HAP-1 (cell line): ENCODE measurements around the gene FAIM.

ENCODE experiments used
- DNase-seq, 2 experiments: peaks; one replicate each; pipeline ENCODE4 v3.0.0-alpha.2; 2016 to 2020; ENCODE audit warnings: low spot score in 2 of 2
- H3K27me3 ChIP-seq: fragments of 250-450 bp; sonication (Bioruptor Pico); 2 replicates; pipeline ENCODE4 v1.5.1; 2020; ENCODE audit warnings: low read depth, mild to moderate bottlenecking, moderate library complexity
- H3K36me3 ChIP-seq: fragments of 250-450 bp; sonication (Bioruptor Pico); replicated peaks from 2 replicates; pipeline ENCODE4 v1.5.1; 2020; ENCODE audit warnings: mild to moderate bottlenecking
- H3K4me1 ChIP-seq: fragments of 250-450 bp; sonication (Bioruptor Pico); 2 replicates; pipeline ENCODE4 v1.5.1; 2020; ENCODE audit warnings: mild to moderate bottlenecking
- H3K4me3 ChIP-seq: fragments of 250-450 bp; sonication (Bioruptor Pico); 2 replicates; pipeline ENCODE4 v1.5.1; 2020; ENCODE audit warnings: mild to moderate bottlenecking, moderate library complexity
- H3K9me3 ChIP-seq: fragments of 250-450 bp; sonication (Bioruptor Pico); 2 replicates; pipeline ENCODE4 v1.5.1; 2020; ENCODE audit warnings: mild to moderate bottlenecking, moderate library complexity
- in situ Hi-C: fragments of 300-500 bp; cut with MboI; formaldehyde crosslinking; loops from 3 replicates; pipeline ENCODE4 v1.14.3; 2020; ENCODE audit warnings: low sequenced_read_pairs, inconsistent platforms, mixed read lengths

FAIM gene

GRCh38 chr3:138625707-138626365 is 17.3 kb downstream of the FAIM start:
- H3K27me3 ChIP-seq, result no peaks in the 10 kb centered on the region
- DNase-seq, result no peak
- no peaks in the 10 kb centered on the region for H3K9me3 ChIP-seq
- H3K36me3 ChIP-seq, result no peaks in the 10 kb centered on the region
- in situ Hi-C loops, result no loop called here
- H3K4me1 ChIP-seq, result no peaks in the 10 kb centered on the region
- no peak overlapping the region for H3K4me3 ChIP-seq

DNA sequence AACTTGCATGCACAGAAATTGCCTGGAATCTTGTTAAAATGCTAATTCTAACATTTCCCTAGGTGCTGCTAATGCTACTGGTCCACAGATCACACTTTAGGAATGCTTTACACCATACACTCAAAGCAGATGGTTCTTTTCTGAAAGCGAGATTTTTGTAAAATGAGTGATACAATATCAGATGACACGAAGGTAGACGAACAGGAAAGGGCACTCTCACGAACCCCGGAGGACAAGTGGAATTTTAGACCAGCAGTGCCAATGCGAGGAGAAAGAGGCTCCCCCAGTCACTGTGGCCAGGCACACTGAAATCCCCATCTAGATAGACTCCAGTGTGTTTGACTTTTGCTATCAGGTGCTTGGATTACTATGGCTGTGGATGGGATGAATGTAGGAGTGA is 21.0 kb downstream of the FAIM start:
- H3K9me3 ChIP-seq, result no peaks in the 10 kb centered on the region
- no peak for DNase-seq
- no peak overlapping the region for H3K4me3 ChIP-seq
- H3K27me3 ChIP-seq, result no peaks in the 10 kb centered on the region
- no peaks in the 10 kb centered on the region for H3K36me3 ChIP-seq
- H3K4me1 ChIP-seq, result no peaks in the 10 kb centered on the region
- in situ Hi-C loops, result no loop called here

GRCh38 chr3:138638641-138639040 is 30.1 kb downstream of the FAIM start:
- no peak overlapping the region for H3K4me3 ChIP-seq
- no peaks in the 10 kb centered on the region for H3K36me3 ChIP-seq
- no peaks in the 10 kb centered on the region for H3K9me3 ChIP-seq
- no peaks in the 10 kb centered on the region for H3K27me3 ChIP-seq
- no peak for DNase-seq
- no peaks in the 10 kb centered on the region for H3K4me1 ChIP-seq
- in situ Hi-C loops, result no loop called here

- DNase-seq, result no peak
- H3K4me3 ChIP-seq, result no peak overlapping the region
- no peaks in the 10 kb centered on the region for H3K9me3 ChIP-seq
- in situ Hi-C loops, result no loop called here
- no peaks in the 10 kb centered on the region for H3K27me3 ChIP-seq
- no peaks in the 10 kb centered on the region for H3K36me3 ChIP-seq
- H3K4me1 ChIP-seq, result no peaks in the 10 kb centered on the region
Measured at GRCh38 chr3:138640537-138640936, 32.0 kb downstream of the FAIM start.

DNA sequence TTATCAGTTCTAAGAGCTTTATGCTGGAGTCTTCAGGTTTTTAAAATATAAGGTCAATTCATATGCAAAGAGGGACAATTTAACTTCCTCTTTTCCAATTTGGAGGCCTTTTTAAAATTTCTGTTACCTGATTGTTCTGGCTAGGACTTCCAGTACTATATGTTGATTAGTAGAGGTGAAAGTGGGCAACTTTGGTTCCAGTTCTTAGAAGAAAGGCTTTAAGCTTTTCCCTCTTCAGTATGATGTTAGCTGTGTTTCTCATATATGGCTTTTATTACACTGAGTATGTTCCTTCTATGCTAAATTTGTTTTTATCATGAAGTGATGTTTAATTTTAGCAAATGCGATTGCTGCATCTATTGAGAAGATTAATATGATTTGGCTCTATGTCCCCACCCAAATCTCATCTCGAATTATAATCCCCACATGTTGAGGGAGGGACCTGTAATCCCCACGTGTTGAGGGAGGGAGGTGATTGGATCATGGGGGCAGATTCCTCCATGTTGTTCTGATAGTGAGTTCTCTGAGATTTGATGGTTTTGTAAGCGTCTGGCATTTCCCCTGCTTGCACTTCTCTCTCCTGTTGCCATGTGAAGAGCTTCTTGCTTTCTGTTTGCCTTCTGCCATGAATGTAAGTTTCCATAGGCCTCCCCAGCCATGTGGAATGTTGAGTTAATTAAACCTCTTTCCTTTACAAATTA is 33.8 kb downstream of the FAIM start:
- H3K4me1 ChIP-seq, result no peaks in the 10 kb centered on the region
- no peaks in the 10 kb centered on the region for H3K27me3 ChIP-seq
- no peak for DNase-seq
- no peaks in the 10 kb centered on the region for H3K9me3 ChIP-seq
- in situ Hi-C loops, result no loop called here
- H3K36me3 ChIP-seq, result no peaks in the 10 kb centered on the region
- no peak overlapping the region for H3K4me3 ChIP-seq

DNA sequence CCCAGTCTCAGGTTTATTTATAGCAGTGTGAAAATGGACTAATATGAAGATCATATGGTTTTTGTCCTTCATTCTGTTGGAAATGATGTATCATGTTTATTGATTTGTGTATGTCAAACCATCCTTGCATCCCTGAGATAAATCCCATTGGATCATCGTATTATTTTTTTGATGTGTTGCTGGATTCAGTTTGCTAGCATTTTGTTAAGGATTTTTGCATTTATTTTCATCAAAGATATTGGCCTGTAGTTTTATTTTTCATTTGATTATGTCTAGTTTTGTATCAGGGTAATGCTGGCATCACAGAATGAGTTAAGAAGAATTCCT is 34.3 kb downstream of the FAIM start:
- H3K9me3 ChIP-seq, result no peaks in the 10 kb centered on the region
- H3K27me3 ChIP-seq, result no peaks in the 10 kb centered on the region
- no peaks in the 10 kb centered on the region for H3K4me1 ChIP-seq
- no peak for DNase-seq
- no peaks in the 10 kb centered on the region for H3K36me3 ChIP-seq
- H3K4me3 ChIP-seq, result no peak overlapping the region
- in situ Hi-C loops, result no loop called here

GRCh38 chr3:138646008-138646407 is 37.4 kb downstream of the FAIM start:
- Histone ChIP-seq H3K27me3 (no peaks in the 10 kb centered on the region), H3K36me3 (peaks cover 9% of the 10 kb centered on the region), H3K4me1 (no peaks in the 10 kb centered on the region), H3K9me3 (no peaks in the 10 kb centered on the region), H3K4me3 (no peak overlapping the region)
- no peak for DNase-seq
- in situ Hi-C loops, result no loop called here

DNA sequence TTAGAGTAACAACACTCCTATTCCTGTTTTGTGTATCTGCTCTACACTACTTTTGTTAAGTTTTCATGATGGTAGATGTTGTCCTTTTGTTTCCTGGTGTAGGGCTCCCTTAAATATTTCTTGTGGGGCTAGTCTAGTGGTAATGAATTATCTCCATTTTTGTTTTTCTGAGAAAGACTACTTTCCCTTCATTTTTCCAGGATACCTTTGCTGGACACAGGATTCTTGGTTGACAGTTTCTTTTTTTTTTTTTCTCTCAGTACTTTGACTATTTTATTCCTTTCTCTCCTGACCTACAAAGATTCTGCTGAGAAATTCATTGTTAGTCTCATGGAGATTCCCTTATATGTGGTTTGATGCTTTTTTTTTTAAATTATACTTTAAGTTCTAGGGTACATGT is 37.9 kb downstream of the FAIM start:
- no peaks in the 10 kb centered on the region for H3K9me3 ChIP-seq
- H3K27me3 ChIP-seq, result no peaks in the 10 kb centered on the region
- H3K36me3 ChIP-seq, result peaks cover 9% of the 10 kb centered on the region
- in situ Hi-C loops, result no loop called here
- no peak for DNase-seq
- H3K4me1 ChIP-seq, result no peaks in the 10 kb centered on the region
- H3K4me3 ChIP-seq, result no peak overlapping the region

- Histone ChIP-seq H3K27me3 (no peaks in the 10 kb centered on the region), H3K36me3 (peaks cover 14% of the 10 kb centered on the region), H3K9me3 (no peaks in the 10 kb centered on the region), H3K4me3 (no peak overlapping the region), H3K4me1 (no peaks in the 10 kb centered on the region)
- DNase-seq, result no peak
- in situ Hi-C loops, result no loop called here
Measured at GRCh38 chr3:138649134-138649533, 40.6 kb downstream of the FAIM start.

- in situ Hi-C loops, result no loop called here
- no peak for DNase-seq
- H3K9me3 ChIP-seq, result no peaks in the 10 kb centered on the region
- H3K27me3 ChIP-seq, result no peaks in the 10 kb centered on the region
- H3K4me1 ChIP-seq, result no peaks in the 10 kb centered on the region
- peaks cover 14% of the 10 kb centered on the region for H3K36me3 ChIP-seq
- H3K4me3 ChIP-seq, result no peak overlapping the region
Measured at GRCh38 chr3:138653567-138653966, 45.0 kb downstream of the FAIM start.

DNA sequence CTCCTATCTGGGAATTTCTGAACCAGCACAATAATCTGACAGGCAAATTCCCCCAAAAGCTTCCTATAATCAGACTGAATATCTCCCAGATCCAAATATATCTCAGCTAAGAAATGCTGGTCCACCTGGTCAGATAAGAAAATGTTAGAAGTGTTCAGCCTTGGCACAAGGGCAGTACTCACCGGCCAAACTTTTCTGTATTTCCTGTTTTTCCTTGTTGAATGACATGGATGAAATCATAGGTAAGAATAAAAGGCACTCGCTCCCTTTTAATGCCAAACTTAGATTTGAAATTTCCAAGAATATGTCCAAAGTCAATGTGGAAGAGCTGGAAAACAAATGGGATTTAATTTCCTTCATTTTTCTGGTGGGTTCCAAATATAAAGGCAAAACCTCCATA is 48.9 kb downstream of the FAIM start:
- H3K36me3 ChIP-seq, result peaks cover 5% of the 10 kb centered on the region
- H3K9me3 ChIP-seq, result no peaks in the 10 kb centered on the region
- no peaks in the 10 kb centered on the region for H3K4me1 ChIP-seq
- DNase-seq, result no peak
- in situ Hi-C loops, result no loop called here
- H3K27me3 ChIP-seq, result no peaks in the 10 kb centered on the region
- no peak overlapping the region for H3K4me3 ChIP-seq

DNA sequence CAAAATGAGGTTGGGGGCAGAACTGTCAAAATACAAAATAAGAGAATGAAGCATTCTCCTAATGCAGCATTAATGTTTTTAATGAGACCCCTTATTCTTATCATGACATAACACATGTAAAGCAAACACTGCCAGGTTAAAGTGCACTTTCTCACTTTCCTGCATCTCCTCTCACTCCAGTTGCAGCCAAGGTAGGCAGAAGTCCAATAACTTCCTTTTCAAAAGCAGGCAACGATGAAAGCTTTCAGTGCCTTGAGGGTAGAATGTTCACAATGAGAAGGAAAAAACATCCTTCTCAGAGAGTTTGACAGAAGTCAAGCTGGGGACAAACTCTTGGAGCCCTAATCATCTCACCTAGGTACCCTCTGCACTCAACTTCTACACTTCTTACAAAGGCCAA is 59.5 kb downstream of the FAIM start:
- Histone ChIP-seq H3K36me3 (peaks cover 9% of the 10 kb centered on the region; the same call in 1 of the 2 replicates), H3K9me3 (no peaks in the 10 kb centered on the region), H3K4me3 (no peak overlapping the region), H3K27me3 (no peaks in the 10 kb centered on the region), H3K4me1 (peaks cover 10% of the 10 kb centered on the region)
- in situ Hi-C loops, result no loop called here
- no peak for DNase-seq

DNA sequence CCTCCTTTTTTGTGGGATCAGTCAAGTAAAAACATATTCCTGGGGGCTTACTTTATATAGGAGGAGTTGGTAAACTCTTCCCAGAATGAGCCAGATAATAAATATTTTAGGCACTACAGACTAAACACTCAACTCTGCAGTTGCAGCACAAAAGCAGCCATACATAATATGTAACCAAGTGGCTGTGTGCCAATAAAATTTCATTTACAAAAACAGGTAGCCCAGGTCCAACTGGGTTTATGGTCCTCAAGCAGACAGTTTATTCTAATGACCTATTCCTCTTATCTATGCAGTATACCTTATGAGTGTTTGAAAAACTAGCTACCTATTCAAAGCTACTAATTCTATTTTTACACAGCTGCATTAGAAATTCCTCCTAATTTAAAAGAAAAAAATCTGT is 61.8 kb downstream of the FAIM start:
- H3K4me3 ChIP-seq, result no peak overlapping the region
- H3K27me3 ChIP-seq, result no peaks in the 10 kb centered on the region
- H3K9me3 ChIP-seq, result 0 out of 2 replicates have a peak, but pooled peaks cover 3% of the 10 kb centered on the region
- H3K36me3 ChIP-seq, result peaks cover 3% of the 10 kb centered on the region
- H3K4me1 ChIP-seq, result peaks cover 12% of the 10 kb centered on the region
- no peak for DNase-seq
- in situ Hi-C loops, result no loop called here

GRCh38 chr3:138673641-138674530 is 65.3 kb downstream of the FAIM start:
- Histone ChIP-seq H3K4me1 (peaks cover 12% of the 10 kb centered on the region), H3K9me3 (0 out of 2 replicates have a peak, but pooled peaks cover 6% of the 10 kb centered on the region), H3K4me3 (no peak overlapping the region), H3K27me3 (no peaks in the 10 kb centered on the region), H3K36me3 (peaks cover 3% of the 10 kb centered on the region)
- in situ Hi-C loops, result no loop called here
- DNase-seq, result no peak
